ENCODE measurements around the gene SPN. TPM values are rescaled to one million over a fixed set of nuclear protein-coding genes. Genes with fewer than 3 reads are reported as not detected.
"Not testable (repeated sequence)": the region's sequence is repeated elsewhere in the genome, so short reads cannot be mapped to it uniquely, and the experiment has no call there.

The SPN gene
- total RNA-seq, 1 experiment from 2014 or later: 0.47 TPM

DNA sequence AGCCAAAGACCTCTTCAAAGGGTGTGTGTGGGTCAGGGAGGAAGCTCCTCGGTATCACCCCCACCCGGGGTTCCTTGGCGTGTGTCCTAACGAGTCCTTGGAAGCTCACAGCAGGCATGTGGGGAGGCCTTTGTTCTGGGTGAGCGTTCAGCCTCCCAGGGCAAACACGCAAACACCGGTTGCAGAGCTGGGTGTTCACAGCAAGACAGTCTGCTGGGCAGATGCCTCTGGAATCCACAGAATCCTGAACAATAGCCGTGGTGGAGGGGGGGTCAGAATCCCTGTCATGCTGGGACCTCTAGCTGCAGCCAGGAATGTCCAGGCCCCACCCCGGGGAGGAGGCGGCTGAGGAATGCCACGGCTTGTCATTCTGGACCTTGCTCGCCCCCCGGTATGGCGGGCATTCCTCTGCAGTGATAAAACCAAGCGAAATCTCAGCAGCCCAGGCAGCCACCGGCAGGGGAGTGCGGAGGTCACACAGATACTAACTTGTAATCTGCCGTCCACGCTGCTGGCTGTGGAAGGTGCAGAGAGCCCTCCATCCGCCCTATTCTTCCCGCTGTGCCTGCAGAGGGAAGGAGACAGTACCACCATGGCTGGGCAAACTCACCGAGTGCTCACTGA lies 48.2 kb upstream of the SPN start:
- peak overlapping the region; percentile 35; the same call in 1 of the 2 replicates for H3K27ac ChIP-seq (ENCODE audit: low read depth, low read length)
- peaks cover 4 to 17% of the 10 kb centered on the region in 2 experiments for H3K4me1 ChIP-seq (ENCODE audit: control insufficient read depth in 1 of 2, insufficient read depth in 2 of 2, low read length in 2 of 2)
- peak overlapping the region; percentile 15 to 32; a peak in 3 of 4 replicates for H3K4me3 ChIP-seq (replicated peaks in 1 of 2; ENCODE audit: low read depth in 1 of 2, low read length in 2 of 2)
- H3K27me3 ChIP-seq (ENCODE audit: insufficient read depth, low read length); POLR2A ChIA-PET; H3K9me3 ChIP-seq (ENCODE audit: control insufficient read depth in 1 of 2, insufficient read depth in 1 of 2, low read depth in 1 of 2, low read length in 2 of 2); intact Hi-C loops (cut with micrococcal nuclease); H3K9me2 ChIP-seq (ENCODE audit: insufficient read depth); CTCF ChIA-PET; H3K36me3 ChIP-seq (ENCODE audit: control insufficient read depth in 1 of 2, insufficient read depth in 2 of 2, low read length in 2 of 2); H2AFZ ChIP-seq (ENCODE audit: low read depth, low read length, poor library complexity, severe bottlenecking); H4K20me1 ChIP-seq (ENCODE audit: insufficient read depth); DNase-seq (ENCODE audit: low read depth, low spot score); BruUV-seq (replicated peaks); RAD21 ChIA-PET (ENCODE audit: low non-redundant PET in 1 of 2, low total read pairs in 2 of 2, uncharacterized antibody in 2 of 2, unreplicated experiment in 2 of 2): not testable (repeated sequence)
- peak overlapping the region; percentile 59 for H3K4me2 ChIP-seq (ENCODE audit: low read length)
- peaks cover 30% of the 10 kb centered on the region for H3K79me2 ChIP-seq (ENCODE audit: insufficient read depth, low read length)
- peak; percentile 32 for ATAC-seq
- H3K9ac ChIP-seq (ENCODE audit: low read length): peak overlapping the region; percentile 32
- TF ChIP-seq TCF7L2 (IDR thresholded peaks at IDR 0.05; ENCODE audit: borderline replicate concordance, extremely low read depth, insufficient read depth, insufficient read length): peak; percentile 63

DNA sequence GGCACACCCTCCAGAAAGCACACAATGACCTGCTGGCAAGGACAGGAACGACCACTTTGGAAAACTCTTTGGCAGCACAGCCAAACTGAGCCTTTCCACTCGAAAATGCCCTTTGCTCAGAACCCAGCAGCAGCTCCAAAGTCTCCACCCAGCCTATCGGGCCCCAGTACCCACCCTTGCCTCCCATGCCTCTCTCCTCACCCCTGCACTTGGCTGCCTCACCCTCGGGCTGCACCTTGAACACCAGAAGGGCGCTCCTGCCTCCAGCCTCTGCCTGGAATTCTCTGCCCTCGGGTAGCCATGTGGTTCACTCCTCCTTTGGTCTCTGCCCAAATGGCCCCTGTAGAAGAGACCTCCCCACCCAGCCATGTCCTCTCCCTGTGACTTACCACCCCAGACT lies 46.9 kb upstream of the SPN start:
- peaks cover 20% of the 10 kb centered on the region for H3K79me2 ChIP-seq (ENCODE audit: insufficient read depth, low read length)
- H3K9me3 ChIP-seq (ENCODE audit: control insufficient read depth in 1 of 2, insufficient read depth in 1 of 2, low read depth in 1 of 2, low read length in 2 of 2); H3K27ac ChIP-seq (ENCODE audit: low read depth, low read length); H3K4me3 ChIP-seq (replicated peaks in 1 of 2; ENCODE audit: low read depth in 1 of 2, low read length in 2 of 2); H3K36me3 ChIP-seq (ENCODE audit: control insufficient read depth in 1 of 2, insufficient read depth in 2 of 2, low read length in 2 of 2); POLR2A ChIA-PET; CTCF ChIA-PET; H3K4me2 ChIP-seq (ENCODE audit: low read length); intact Hi-C loops (cut with micrococcal nuclease); ATAC-seq; H3K9me2 ChIP-seq (ENCODE audit: insufficient read depth); H2AFZ ChIP-seq (ENCODE audit: low read depth, low read length, poor library complexity, severe bottlenecking); BruUV-seq (replicated peaks); H3K9ac ChIP-seq (ENCODE audit: low read length); H3K27me3 ChIP-seq (ENCODE audit: insufficient read depth, low read length); H4K20me1 ChIP-seq (ENCODE audit: insufficient read depth); RAD21 ChIA-PET (ENCODE audit: low non-redundant PET in 1 of 2, low total read pairs in 2 of 2, uncharacterized antibody in 2 of 2, unreplicated experiment in 2 of 2); DNase-seq (ENCODE audit: low read depth, low spot score): not testable (repeated sequence)
- peaks cover 3 to 16% of the 10 kb centered on the region in 2 experiments for H3K4me1 ChIP-seq (ENCODE audit: control insufficient read depth in 1 of 2, insufficient read depth in 2 of 2, low read length in 2 of 2)

DNA sequence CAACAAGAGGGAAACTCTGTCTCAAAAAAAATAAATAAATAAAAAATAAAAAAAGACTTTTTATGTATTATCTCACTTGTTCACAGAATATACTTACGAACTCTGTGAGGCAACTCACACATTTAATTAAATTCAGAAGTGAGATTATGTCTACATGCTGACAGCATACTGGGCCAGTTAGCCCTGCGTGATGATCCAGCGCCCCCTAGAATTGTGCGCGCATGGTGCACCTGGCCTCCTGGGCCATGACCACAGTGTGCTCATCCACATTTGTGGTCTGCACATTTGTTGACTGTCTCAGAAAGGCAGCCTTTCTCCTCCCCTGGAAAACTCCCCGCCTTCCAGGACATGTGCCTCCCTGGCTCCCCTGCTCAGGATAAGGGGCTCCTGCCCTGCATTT lies 42.5 kb upstream of the SPN start:
- BruUV-seq (replicated peaks); H3K9ac ChIP-seq (ENCODE audit: low read length); H3K27me3 ChIP-seq (ENCODE audit: insufficient read depth, low read length); H2AFZ ChIP-seq (ENCODE audit: low read depth, low read length, poor library complexity, severe bottlenecking); H3K79me2 ChIP-seq (ENCODE audit: insufficient read depth, low read length); H3K4me2 ChIP-seq (ENCODE audit: low read length); DNase-seq (ENCODE audit: low read depth, low spot score); CTCF ChIA-PET; intact Hi-C loops (cut with micrococcal nuclease); H3K4me3 ChIP-seq (replicated peaks in 1 of 2; ENCODE audit: low read depth in 1 of 2, low read length in 2 of 2); H3K4me1 ChIP-seq (ENCODE audit: control insufficient read depth in 1 of 2, insufficient read depth in 2 of 2, low read length in 2 of 2); H3K9me2 ChIP-seq (ENCODE audit: insufficient read depth); H3K27ac ChIP-seq (ENCODE audit: low read depth, low read length); POLR2A ChIA-PET; RAD21 ChIA-PET (ENCODE audit: low non-redundant PET in 1 of 2, low total read pairs in 2 of 2, uncharacterized antibody in 2 of 2, unreplicated experiment in 2 of 2); H3K36me3 ChIP-seq (ENCODE audit: control insufficient read depth in 1 of 2, insufficient read depth in 2 of 2, low read length in 2 of 2); H4K20me1 ChIP-seq (ENCODE audit: insufficient read depth); H3K9me3 ChIP-seq (ENCODE audit: control insufficient read depth in 1 of 2, insufficient read depth in 1 of 2, low read depth in 1 of 2, low read length in 2 of 2): not testable (repeated sequence)
- peak; percentile 86 for ATAC-seq
- TF ChIP-seq RAD21 (IDR thresholded peaks at IDR 0.05; ENCODE audit: low read depth): peak; percentile 61
- TF ChIP-seq, protein P1, sequence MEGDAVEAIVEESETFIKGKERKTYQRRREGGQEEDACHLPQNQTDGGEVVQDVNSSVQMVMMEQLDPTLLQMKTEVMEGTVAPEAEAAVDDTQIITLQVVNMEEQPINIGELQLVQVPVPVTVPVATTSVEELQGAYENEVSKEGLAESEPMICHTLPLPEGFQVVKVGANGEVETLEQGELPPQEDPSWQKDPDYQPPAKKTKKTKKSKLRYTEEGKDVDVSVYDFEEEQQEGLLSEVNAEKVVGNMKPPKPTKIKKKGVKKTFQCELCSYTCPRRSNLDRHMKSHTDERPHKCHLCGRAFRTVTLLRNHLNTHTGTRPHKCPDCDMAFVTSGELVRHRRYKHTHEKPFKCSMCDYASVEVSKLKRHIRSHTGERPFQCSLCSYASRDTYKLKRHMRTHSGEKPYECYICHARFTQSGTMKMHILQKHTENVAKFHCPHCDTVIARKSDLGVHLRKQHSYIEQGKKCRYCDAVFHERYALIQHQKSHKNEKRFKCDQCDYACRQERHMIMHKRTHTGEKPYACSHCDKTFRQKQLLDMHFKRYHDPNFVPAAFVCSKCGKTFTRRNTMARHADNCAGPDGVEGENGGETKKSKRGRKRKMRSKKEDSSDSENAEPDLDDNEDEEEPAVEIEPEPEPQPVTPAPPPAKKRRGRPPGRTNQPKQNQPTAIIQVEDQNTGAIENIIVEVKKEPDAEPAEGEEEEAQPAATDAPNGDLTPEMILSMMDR (IDR thresholded peaks at IDR 0.05 in 2 of 3, conservative IDR thresholded peaks at IDR 0.05 in 1 of 3; ENCODE audit: borderline replicate concordance in 1 of 3, insufficient read depth in 1 of 3, low read depth in 2 of 3, low read length in 2 of 3): peak; percentile 24 to 47 (median 28); a peak in 2 of 6 replicates

DNA sequence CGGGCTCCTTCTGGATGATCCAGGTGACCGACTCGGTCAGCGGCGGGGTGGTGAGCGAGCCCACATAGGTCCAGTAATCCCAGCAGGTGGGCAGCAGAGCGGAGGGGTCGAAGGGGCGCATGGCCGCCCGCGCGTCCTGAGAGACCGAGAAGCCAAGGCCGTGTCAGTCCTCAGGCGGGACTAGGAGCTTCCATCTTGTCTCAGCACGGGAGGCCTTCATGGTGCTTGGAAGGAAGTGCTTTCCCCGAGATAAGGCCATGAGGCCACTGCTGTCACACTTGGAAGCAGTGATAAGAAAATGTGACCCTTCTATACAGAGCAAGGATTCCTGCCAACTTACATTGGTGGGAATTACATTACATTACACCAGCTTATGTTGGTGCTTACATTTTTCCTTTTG lies 40.3 kb upstream of the SPN start:
- DNase-seq (ENCODE audit: low read depth, low spot score); H2AFZ ChIP-seq (ENCODE audit: low read depth, low read length, poor library complexity, severe bottlenecking); ATAC-seq: not testable (repeated sequence)

More for the DNA sequence above, 40.3 kb upstream of the SPN start:
- H4K20me1 ChIP-seq (ENCODE audit: insufficient read depth); H3K4me1 ChIP-seq (ENCODE audit: control insufficient read depth in 1 of 2, insufficient read depth in 2 of 2, low read length in 2 of 2); H3K9ac ChIP-seq (ENCODE audit: low read length); H3K79me2 ChIP-seq (ENCODE audit: insufficient read depth, low read length); RAD21 ChIA-PET (ENCODE audit: low non-redundant PET in 1 of 2, low total read pairs in 2 of 2, uncharacterized antibody in 2 of 2, unreplicated experiment in 2 of 2); H3K9me2 ChIP-seq (ENCODE audit: insufficient read depth); intact Hi-C loops (cut with micrococcal nuclease); H3K4me2 ChIP-seq (ENCODE audit: low read length); H3K27me3 ChIP-seq (ENCODE audit: insufficient read depth, low read length); CTCF ChIA-PET; H3K36me3 ChIP-seq (ENCODE audit: control insufficient read depth in 1 of 2, insufficient read depth in 2 of 2, low read length in 2 of 2); H3K4me3 ChIP-seq (replicated peaks in 1 of 2; ENCODE audit: low read depth in 1 of 2, low read length in 2 of 2); POLR2A ChIA-PET; H3K9me3 ChIP-seq (ENCODE audit: control insufficient read depth in 1 of 2, insufficient read depth in 1 of 2, low read depth in 1 of 2, low read length in 2 of 2); BruUV-seq (replicated peaks); H3K27ac ChIP-seq (ENCODE audit: low read depth, low read length): not testable (repeated sequence)
